Spleen (tissue), 7 donors: Measurements from ENCODE around the gene URAD.

ENCODE experiments used
- POLR2A ChIP-seq, 3 donors: fragments of 450-650 bp; IDR thresholded peaks; one replicate each; pipeline ENCODE4 v1.5.1; 2017; ENCODE audit warnings: antibody characterized with exemption in 3 of 3, mild to moderate bottlenecking in 1 of 3
- POLR2AphosphoS5 ChIP-seq, 3 donors: sonication (generic); formaldehyde crosslinking; IDR thresholded peaks; one replicate each; pipeline ENCODE4 v1.5.1; 2017; ENCODE audit warnings: antibody characterized with exemption in 3 of 3
- TF ChIP-seq, protein P1 (sequence below), 11 experiments: fragments of 200-600 bp in 7 of 11; fragments of 450-650 bp in 4 of 11; sonication (generic) in 4 of 11; IDR thresholded peaks in 8 of 11; conservative IDR thresholded peaks in 3 of 11; 1 replicate in 7 of 11; 2 replicates in 4 of 11; pipeline versions ENCODE4 v1.4.0 to v1.8.0; 2016 to 2021; ENCODE audit warnings: antibody characterized with exemption in 11 of 11, inconsistent platforms in 4 of 11, mild to moderate bottlenecking in 1 of 11
- donor health status: DM: no; HTN: no; CAD: no; lungs with moderate emphysema.
- donor health status: DM: no; HTN: no; CAD: no.
- donor health status: DM: no; HTN: no; CAD: no.

DNA sequence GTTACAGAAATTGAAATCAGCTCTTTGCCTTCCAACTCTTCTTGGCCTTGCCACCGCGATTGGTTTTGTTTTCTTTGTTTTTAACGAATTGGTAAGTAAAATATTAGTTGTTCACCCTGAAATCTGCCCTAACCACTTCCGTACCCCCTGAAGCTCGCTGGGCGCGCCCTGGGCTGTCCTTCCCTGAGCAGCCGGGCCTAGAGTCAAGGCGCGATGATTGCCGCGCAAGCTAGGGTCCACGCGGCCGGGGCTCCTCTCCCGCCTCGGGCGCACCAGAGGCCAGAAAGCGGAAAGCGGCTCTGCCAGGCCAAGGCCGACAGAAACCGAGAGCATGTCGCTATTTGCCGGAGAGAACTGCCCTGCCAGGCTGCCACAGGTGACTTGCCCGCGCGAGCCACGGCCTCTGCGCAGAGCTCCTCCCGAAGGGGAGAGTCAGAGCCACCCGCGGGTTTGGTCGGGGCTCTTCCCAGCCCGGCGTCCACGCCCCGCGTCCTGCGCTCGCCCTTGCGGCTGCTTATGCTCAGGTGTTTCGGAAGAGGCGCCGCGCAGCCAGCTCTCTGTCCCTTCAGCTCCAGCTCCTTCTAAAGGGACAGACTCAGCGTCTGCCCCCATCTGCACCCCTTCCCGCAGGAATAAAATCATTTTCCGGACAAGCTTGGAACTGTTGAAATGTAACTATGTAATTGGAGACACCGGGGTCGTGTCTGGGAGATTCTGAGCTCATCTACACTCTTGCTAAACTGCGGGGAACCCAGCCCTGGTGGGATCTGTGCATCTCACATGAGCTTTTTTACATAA, 12.7 kb downstream of the URAD start:
- TF ChIP-seq, protein P1, sequence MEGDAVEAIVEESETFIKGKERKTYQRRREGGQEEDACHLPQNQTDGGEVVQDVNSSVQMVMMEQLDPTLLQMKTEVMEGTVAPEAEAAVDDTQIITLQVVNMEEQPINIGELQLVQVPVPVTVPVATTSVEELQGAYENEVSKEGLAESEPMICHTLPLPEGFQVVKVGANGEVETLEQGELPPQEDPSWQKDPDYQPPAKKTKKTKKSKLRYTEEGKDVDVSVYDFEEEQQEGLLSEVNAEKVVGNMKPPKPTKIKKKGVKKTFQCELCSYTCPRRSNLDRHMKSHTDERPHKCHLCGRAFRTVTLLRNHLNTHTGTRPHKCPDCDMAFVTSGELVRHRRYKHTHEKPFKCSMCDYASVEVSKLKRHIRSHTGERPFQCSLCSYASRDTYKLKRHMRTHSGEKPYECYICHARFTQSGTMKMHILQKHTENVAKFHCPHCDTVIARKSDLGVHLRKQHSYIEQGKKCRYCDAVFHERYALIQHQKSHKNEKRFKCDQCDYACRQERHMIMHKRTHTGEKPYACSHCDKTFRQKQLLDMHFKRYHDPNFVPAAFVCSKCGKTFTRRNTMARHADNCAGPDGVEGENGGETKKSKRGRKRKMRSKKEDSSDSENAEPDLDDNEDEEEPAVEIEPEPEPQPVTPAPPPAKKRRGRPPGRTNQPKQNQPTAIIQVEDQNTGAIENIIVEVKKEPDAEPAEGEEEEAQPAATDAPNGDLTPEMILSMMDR (IDR thresholded peaks at IDR 0.05 in 8 of 11, conservative IDR thresholded peaks at IDR 0.05 in 3 of 11), result no peak
- no peak for TF ChIP-seq POLR2AphosphoS5 (IDR thresholded peaks at IDR 0.05)
- no peak for TF ChIP-seq POLR2A (IDR thresholded peaks at IDR 0.05)
